ENCODE measurements around the gene BLVRA. TPM values are rescaled to one million over a fixed set of nuclear protein-coding genes. Genes with fewer than 3 reads are reported as not detected.

Gene BLVRA
- total and polyA plus RNA-seq, 10 of the 15 experiments (the other 5 are each of a cell fraction or from before 2014, with no cell fraction given): 63.3 to 198 (median 102) TPM

- POLR2A ChIA-PET: interaction anchor here (0.6 to 1.8 kb wide), 10 partner anchors 29 to 524 kb away, joined by 3 to 6 read pairs (median 4); partner anchors contain the start of genes COA1 and STK17A
- in situ Hi-C loops (cut with MboI): loop anchor here (5.0 to 25.0 kb wide), 5 partner anchors 116 to 1901 kb away; partner anchors contain the start of genes MRPL32, PSMA2 and STK17A
- no peaks in the 10 kb centered on the region for H3K79me2 ChIP-seq (ENCODE audit: control insufficient read depth, insufficient read depth, low read length)
- ATAC-seq (no peak), DNase-seq (ENCODE audit: low read depth, low spot score) (no peak), FAIRE-seq (no peak)
- H3K9ac ChIP-seq (ENCODE audit: control insufficient read depth, insufficient read depth, low read length): peak overlapping the region; percentile 64
- 79% methylated on average over 9 of the region's 9 CpGs for WGBS (ENCODE audit: insufficient coverage, insufficient replicate concordance, low lambda C conversion rate, missing lambda C conversion rate)
- no peaks in the 10 kb centered on the region for H3K36me3 ChIP-seq (ENCODE audit: control insufficient read depth in 2 of 2, insufficient read depth in 2 of 2, low read length in 1 of 2)
- no peak overlapping the region for H3K27ac ChIP-seq (ENCODE audit: control insufficient read depth, insufficient read depth)
- RAD21 ChIA-PET (ENCODE audit: unreplicated experiment): interaction anchor here (0.8 to 4.4 kb wide), 30 partner anchors 10 to 1861 kb away, joined by 3 to 120 read pairs (median 6); partner anchors contain the start of genes BLVRA, MRPS24 and STK17A
- CTCF ChIA-PET: interaction anchor here (0.6 to 8.1 kb wide), 59 partner anchors 8 to 909 kb away, joined by 3 to 214 read pairs (median 5); partner anchors contain the start of genes BLVRA, COA1 and STK17A
- H3K4me3 ChIP-seq: no peak overlapping the region; the same call in 1 of the 2 replicates
- TF ChIP-seq CREB1 (IDR thresholded peaks at IDR 0.05; ENCODE audit: low read depth) (0 out of 2 replicates have a peak, but pooled peaks have one; percentile 1), PKNOX1 (IDR thresholded peaks at IDR 0.05) (peak; percentile 42; the same call in 1 of the 2 replicates), KDM1A (IDR thresholded peaks at IDR 0.05; ENCODE audit: borderline replicate concordance) (no peak), TCF12 (IDR thresholded peaks at IDR 0.05; ENCODE audit: low read depth, low read length) (no peak), MTA2 (IDR thresholded peaks at IDR 0.05; ENCODE audit: low read depth) (0 out of 2 replicates have a peak, but pooled peaks have one; percentile 7)
- SMC1A ChIA-PET (ENCODE audit: uncharacterized antibody, unreplicated experiment): interaction anchor here (0.6 to 6.4 kb wide), 36 partner anchors 9 to 959 kb away, joined by 3 to 121 read pairs (median 5); partner anchors contain the start of genes COA1 and STK17A
- no peaks in the 10 kb centered on the region for H4K20me1 ChIP-seq (ENCODE audit: control insufficient read depth, insufficient read depth)
- peaks cover 8% of the 10 kb centered on the region; the same call in 2 of the 3 replicates for H3K9me3 ChIP-seq (replicated peaks; ENCODE audit: control insufficient read depth, insufficient read depth, low read length)
- H2AFZ ChIP-seq (ENCODE audit: control insufficient read depth, low read depth, low read length): peak overlapping the region; percentile 99
- intact Hi-C loops (cut with micrococcal nuclease; ENCODE audit: unreplicated experiment): loop anchor here (2.0 to 5.0 kb wide), 8 partner anchors 75 to 1896 kb away; partner anchors contain the start of genes COA1 and STK17A
- H3K27me3 ChIP-seq (replicated peaks in 1 of 2; ENCODE audit: control insufficient read depth in 2 of 2, insufficient read depth in 2 of 2, low read length in 1 of 2): no peaks in the 10 kb centered on the region
- no TSS peak for BruUV-seq (replicated peaks)
- H3K4me1 ChIP-seq (ENCODE audit: control insufficient read depth, insufficient read depth, low read length): peaks cover 4% of the 10 kb centered on the region; the same call in 1 of the 2 replicates
- peak overlapping the region; percentile 75 for H3K4me2 ChIP-seq (ENCODE audit: control insufficient read depth, insufficient read depth)
Measured at GRCh38 chr7:43838201-43838658, 79.8 kb downstream of the BLVRA start.

Measured in GM12878 (cell line).